GM23338 (cell line): ENCODE data around the gene NPC2.
A peak's percentile ranks its signal among the peaks of the same experiment; 100 is the strongest.

Experiments used
- CTCF ChIP-seq, 2 experiments: fragments of 200-600 bp in 1 of 2; sonication (generic) in 1 of 2; conservative IDR thresholded peaks; 2 replicates each; pipeline versions ENCODE4 v1.5.1 to v1.6.1; 2016 to 2017; ENCODE audit warnings: antibody characterized with exemption in 2 of 2, low read depth in 2 of 2, mild to moderate bottlenecking in 2 of 2, moderate library complexity in 1 of 2
- EZH2 ChIP-seq: fragments of 200-600 bp; sonication (generic); IDR thresholded peaks from one replicate; pipeline ENCODE4 v1.8.0; 2017; ENCODE audit warnings: antibody characterized with exemption, mild to moderate bottlenecking, low read depth; ENCODE audit not compliant: unreplicated experiment
- EZH2phosphoT487 ChIP-seq: fragments of 200-600 bp; sonication (generic); IDR thresholded peaks from one replicate; pipeline ENCODE4 v1.8.1; 2018; ENCODE audit warnings: antibody characterized with exemption; ENCODE audit not compliant: unreplicated experiment
- POLR2AphosphoS5 ChIP-seq: IDR thresholded peaks from 2 replicates; pipeline ENCODE4 v1.6.1; 2016; ENCODE audit warnings: antibody characterized with exemption, low read depth
- ZNF331 ChIP-seq: fragments of 250-450 bp; sonication (Bioruptor Pico); IDR thresholded peaks from 2 replicates; pipeline ENCODE4 v1.5.0; 2020; ENCODE audit warnings: low read depth, mild to moderate bottlenecking, moderate library complexity

- TF ChIP-seq EZH2 (no peak), ZNF331 (CRISPR knock-in tag) (no peak), EZH2phosphoT487 (no peak), CTCF (conservative IDR thresholded peaks at IDR 0.05; ENCODE audit: low read depth in 2 of 2) (peak; percentile 35 to 38; a peak in 2 of 4 replicates), POLR2AphosphoS5 (no peak)
Observed at GRCh38 chr14:74526854-74527585, 33.9 kb upstream of the NPC2 start.
